GM21576 (cell line): ENCODE measurements around the gene RBM33.

ENCODE experiments used
- ATAC-seq: cut with Tn5 transposase; IDR thresholded peaks from one replicate; pipeline ENCODE4 v1.9.1; 2021; ENCODE audit warnings: mild to moderate bottlenecking, moderate library complexity; ENCODE audit not compliant: unreplicated experiment

RBM33 gene

DNA sequence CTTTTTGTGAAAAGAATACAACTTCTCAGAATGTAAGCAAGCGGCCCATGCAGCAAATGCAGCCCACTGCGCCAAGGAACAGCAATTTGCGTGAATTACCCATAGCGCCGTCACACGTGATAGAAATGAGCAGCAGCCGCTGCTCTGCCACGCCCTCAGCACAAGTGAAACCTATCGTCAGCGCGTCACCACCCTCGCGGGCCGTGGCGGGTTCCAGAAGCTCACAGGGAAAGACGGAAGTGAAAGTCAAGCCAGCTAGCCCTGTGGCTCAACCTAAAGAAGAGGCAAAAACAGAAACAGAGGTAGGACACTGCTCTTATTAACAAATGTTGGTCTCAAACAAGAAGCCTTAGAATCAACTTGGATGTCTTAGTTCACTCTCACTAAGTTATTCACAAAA, 97.3 kb downstream of the RBM33 start:
- ATAC-seq, result peak; percentile 33

DNA sequence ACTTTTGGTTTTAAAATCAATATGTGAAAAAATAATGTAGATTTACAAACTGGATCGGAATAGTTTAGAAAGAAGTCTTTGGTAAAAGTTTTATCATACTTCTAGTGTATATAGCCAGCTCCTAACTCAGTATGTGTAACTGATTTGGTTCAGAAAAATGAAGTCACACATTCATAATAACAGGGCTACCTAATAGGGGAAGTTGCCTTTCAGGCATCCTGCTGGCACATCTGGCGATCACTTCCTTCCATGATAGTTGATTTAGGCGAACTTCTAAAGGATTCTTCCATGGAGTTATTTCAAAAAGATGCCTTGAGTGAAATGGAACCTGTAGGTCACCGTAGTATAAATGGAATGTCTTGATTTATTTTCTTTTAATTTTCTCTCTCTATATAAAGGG, 98.7 kb downstream of the RBM33 start:
- ATAC-seq, result no peak

DNA sequence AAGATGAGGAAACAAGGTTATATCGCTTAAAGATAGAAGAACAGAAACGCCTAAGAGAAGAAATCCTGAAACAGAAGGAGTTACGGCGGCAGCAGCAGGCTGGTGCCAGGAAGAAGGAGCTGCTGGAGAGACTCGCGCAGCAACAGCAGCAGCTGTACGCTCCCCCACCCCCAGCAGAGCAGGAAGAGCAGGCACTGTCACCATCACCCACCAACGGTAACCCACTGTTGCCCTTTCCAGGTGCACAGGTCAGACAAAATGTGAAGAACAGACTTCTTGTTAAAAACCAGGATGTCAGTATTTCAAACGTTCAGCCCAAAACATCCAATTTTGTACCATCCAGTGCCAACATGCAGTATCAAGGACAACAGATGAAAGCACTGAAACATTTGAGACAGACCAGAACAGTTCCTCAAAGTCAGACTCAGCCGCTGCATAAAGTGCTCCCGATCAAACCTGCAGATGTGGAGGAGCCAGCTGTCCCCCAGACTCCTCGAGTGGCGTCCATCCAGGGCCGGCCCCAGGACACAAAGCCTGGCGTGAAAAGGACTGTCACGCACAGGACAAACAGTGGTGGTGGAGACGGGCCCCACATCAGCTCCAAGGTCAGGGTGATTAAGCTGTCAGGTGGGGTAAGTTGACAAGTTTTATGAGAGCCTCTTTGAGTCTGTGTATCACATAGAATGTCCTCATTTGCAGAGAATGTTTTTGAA, 100.7 kb downstream of the RBM33 start:
- ATAC-seq, result no peak

DNA sequence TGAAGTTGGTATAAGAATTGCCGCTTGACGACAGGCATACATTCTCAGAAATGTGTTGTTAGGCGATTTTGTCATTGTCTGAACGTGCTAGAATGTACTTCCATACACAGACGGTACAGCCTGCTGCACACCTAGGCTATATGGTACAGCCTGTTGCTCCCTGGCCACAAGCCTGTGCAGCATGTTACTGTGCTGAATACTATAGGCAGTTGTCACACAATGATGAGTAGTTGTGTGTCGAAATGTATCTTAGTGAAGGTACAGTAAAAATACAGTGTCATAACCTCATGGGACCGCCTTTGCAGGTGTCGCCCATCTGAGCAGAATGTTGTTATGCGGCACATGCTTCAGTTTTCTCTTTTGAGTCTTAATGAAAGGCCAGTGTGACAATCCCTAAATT, 101.3 kb downstream of the RBM33 start:
- ATAC-seq, result no peak

DNA sequence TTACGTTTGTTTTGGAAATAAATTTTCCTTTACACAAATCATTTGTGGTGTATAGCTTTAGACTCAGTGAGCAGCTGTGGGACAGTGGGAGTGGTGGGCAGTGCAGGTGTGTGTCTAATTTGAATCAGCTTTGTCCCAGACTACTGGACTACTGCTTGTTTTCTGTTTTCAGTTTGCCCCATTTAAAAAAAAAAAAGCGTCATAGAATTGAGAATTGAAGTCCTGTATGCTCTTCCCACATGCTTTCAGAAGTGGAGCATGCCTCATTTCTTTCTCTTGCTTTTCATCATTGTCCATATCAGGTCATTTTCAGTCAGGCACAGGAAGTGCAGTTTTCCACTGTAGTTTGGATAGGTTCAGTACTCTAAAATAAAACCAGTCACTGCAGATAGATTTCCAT, 101.7 kb downstream of the RBM33 start:
- peak; percentile 67 for ATAC-seq

DNA sequence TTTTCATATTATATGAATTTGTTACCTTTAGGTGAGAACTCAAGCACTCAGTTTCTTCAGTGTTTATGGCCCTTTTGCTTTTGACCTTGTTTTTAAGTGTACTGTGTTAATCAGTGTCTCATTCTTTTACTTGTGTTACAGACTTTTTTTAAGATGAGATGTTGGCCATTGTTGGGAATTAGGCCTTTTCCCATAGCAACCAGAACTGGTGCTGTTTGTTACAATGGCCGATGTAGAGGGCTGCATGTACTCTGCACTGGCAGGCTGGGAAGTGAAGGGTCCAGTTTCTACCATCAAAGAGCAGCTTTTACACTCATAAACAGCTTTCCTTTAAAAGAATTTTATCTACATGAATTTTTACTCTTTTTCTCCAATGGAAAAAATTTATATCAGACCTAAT, 102.7 kb downstream of the RBM33 start:
- no peak for ATAC-seq

DNA sequence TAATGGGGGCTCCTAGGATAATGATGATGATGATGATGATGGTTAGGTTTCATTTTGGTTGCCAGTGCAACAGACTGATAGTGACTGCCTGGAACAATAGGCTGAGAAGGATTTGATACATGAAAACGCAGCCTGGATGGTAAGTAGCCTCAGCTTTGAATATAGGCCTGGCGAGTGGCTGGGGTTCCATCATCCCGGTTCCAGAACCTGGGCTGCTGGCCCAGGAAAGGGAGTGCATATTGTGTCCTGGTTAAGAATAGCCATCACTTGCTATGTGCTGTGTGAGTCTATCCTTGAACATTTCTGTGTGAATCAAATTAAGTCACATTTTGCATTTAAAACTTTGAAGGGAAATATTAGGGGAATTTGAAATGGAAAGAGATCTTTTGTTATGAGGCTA, 105.1 kb downstream of the RBM33 start:
- no peak for ATAC-seq

DNA sequence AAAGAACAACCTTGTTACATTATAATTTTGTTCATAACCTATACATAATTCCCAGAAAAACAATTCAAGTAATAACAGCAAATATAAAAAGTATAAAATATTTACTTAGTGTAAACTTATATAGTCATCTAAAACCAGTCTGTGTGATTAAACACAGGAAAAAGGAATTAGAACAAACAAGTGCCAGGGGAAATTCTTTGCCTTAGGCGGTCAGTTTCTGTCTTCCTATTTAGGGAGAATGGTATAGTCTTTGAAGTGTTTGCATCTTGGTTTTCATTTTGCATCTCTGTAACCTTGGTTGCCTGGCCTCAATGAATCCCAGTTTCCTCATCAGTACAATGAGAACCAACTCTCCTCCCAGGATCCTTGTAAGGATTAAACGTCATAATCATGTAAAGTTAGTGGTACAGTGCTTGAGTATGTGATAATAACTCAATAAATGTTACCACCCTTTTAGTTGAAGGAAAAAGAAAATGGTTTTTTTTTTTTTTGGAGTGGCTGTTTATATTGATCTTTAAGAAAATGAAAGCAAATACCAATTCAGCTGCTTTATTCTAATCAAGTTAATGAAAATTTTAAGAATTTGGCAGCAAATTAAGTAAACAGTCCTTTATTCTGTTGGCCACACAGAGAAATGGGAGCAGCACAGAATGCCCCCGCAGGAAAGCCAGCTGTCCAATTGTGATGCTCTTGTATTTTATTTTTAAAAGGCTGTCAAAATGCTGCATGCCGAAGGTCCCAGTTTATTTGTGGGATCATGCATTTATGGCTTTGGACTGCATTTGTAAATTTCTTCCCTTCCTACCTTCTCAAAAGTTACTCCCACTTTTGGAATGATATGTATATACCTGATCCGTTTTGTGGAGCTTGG, 106.0 kb downstream of the RBM33 start:
- no peak for ATAC-seq

DNA sequence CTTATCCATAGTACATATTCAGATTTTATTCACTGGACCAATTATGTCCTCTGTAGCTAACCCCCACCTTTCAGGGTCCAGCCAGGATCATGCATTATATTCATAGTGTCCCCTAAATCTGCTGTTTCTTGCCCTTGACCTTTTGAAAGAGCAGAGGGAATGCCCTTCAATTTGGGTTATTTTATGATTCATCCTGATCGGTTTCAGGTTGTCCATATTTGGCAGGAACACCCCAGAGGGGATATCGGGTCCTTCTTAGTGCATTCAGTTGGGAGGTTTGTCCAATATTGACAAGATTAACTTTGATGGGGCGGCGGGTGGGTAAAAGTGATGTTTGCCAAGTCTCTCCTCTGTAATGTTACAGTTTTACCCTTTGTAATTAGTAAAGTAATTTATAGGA, 106.9 kb downstream of the RBM33 start:
- no peak for ATAC-seq

DNA sequence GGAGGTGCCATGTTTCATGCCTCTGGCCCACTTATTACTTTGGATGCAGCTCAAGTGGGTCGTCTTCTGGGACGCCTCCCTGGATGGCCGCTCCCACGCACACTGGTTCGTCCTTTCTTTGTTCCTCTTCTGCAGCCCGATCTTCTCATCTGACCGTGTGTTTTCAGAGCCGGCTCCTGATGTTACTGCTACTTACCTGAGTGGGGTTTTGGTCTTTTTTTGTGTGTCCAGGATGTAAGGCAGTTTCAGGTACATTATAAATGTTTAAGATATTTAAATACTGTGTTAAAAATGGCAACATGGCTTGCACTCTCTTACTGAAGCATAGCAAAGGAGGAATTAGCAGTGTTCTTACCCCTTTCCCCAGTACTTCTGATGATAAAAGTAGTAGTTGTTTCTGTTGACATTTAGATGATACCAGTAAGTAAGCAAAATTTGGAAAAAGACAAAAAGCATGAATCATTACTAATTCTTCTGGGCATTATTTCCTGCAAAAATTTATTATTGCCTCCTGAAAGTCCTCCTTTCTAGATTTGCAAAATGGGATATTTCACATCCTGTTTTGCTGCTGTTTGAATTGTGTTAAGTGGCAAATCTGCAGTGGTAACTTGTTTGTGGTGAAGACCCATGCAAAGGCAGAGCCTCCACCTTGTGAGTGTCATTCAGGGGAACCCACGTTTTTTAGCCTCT, 108.4 kb downstream of the RBM33 start:
- peak; percentile 60 for ATAC-seq

DNA sequence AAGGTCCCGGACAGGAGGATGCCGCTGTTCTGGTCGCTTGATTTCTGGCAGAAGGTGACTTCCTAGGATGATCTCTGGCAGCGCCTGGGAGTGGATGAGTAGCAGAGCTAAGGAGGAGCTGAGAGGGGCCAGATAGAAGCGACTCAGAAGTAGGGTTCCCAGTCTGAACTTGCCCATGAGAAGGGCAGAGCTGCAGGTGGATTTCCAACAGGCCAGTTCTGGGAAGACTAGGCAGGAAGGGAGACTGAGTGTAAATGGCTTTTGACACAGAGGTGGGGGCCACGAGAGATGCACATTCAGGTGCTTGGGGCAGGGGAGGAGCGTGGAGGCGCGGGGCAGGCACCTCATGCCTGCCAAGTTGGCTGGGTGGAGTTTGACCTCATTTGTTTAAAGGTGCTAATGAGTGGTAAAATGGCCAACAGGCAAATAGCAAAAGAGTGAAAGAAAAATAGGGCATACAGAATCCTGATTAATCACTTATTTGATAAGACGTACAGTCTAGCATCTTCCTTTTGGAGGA, 109.0 kb downstream of the RBM33 start:
- no peak for ATAC-seq

DNA sequence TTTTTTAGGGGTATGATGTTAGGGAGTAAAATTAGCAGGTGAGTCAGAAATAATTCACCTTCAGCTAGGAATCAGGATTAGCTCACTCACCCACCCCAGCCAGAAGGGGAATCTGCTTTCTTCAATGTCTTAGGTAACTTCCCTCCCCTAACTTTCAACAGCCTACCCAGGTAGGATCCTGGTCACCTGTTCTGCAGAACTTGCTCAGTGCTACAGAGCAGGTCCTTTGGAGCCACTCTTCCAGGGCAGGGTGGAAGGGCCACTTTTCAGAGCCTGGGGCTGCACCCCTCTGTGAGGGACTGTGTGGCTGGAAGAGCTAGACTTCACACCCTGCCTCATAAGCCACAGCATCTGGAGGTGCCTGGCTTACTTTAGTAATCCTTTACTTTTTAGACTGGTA, 109.7 kb downstream of the RBM33 start:
- ATAC-seq, result no peak

DNA sequence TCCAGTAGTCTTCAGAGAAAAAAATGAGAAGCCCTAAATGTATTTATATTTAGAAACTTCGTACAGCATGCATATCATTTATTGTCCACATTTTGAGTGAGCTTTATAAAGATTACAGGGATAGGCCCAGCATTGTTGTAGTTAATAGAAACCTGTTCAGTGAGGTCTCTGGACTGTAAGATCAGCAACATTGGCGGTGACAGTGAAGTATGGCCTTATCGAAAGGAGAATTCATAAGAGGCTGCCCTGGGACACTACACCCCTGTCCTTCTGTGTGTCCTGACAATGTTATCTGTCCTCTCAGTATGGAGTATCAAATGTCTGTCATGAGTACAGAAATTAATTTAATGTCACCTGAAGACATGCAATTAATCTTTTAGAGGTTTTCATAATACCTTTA, 110.6 kb downstream of the RBM33 start:
- ATAC-seq, result no peak

DNA sequence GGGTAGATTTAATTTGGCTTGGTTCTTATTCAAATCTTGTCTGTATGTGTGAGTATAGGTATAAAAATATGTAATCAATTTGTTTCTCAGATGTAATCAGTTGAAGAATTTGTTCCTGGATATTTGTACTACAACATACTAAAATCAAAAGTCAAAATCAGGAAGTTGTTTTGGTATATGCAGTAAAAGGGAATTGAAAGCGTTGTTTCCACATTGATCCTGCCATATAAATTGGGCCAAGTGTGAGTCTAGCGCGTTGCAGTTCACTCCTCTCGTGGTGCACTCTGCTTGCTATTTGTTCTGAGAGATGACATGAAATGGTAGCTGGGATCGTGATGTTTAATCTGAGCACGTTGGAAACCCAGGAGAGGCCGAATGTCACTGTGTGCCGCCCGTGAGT, 111.9 kb downstream of the RBM33 start:
- ATAC-seq, result no peak

DNA sequence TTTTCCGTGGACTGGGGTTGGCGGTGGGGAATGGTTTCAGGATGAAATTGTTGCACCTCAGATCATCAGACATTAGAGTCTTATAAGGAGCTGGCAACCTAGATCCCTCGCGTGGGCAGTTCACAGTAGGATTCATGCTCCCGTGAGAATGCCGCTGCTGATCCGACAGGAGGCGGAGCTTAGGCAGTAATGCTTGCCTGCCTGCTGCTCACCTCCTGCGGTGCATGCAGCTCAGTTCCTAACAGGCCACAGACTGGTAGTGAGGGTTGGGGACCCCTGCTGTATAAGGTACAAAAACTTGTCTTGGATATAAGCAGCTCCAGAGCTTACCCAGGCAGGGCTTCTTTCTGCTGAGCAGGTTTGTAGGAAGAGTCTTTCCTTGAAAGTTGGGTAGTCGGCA, 113.9 kb downstream of the RBM33 start:
- ATAC-seq, result no peak

DNA sequence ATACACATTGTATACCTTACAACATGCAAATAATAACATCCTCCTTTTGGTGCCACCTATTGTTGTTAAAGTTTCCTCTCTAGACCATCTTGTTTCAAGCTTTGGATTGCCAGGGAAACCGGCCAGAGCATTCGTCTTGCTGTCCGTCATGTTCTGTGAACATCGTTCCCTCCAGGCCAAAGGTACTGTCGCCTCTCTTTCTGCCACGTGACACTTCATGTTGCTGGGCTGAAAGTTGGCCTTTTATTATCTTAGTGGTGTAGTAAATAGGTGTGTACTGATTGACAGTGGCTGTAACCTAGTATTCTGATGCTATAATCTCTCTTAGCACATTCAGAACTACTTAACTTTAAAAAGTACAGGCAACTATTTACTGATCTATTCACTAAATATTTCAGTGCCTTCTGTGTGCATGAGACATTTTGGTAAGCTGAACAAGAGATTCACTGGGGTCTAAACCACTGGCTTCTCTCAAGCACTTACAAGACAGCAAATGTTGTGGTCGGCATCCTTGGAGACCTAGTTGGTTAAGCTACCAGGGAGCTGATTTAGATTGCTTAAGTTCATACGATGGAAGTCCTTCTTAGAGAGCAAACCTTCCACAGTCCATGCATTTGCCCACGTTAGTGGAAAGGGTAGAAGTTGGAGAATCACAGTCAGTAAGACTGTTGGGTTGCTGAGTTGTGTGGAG, 115.4 kb downstream of the RBM33 start:
- ATAC-seq, result no peak

DNA sequence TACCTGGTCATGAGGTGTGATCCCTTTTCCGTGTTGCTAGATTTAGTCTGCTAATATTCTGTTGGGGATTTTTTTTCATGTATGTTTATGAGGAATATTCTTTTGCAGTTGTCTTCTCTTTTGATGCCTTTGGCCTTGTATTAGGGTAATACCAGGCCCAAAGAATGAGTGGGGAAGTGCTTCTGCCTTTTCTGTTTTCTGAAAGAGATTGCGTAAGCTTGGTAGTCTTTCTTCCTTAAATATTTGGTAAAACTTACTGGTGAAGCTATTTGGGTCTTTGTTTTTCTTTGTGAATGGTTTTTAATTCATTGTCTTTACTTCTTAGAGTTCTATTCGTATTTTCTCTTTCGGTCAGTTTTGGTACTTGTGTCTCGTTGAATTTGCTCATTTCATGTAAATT, 116.7 kb downstream of the RBM33 start:
- no peak for ATAC-seq

DNA sequence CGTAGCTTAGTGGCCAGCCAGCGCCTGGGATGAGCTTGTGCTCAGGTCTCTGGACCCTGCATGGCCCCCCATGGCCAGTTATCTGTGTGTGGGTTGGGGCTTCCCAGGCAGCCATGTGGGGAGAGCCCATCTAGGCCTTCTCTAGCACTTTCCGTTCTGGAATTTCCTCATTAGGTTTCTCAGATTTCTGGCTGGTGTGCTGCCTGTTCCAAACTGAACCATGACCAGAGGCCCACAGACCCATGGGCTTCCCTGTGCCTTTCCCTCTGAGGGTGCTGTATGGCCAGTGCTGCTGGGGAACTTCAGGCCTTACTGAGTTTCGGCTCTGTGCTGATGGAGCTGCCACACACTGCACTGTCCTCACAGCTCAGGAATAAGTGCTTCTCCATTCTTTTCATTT, 117.6 kb downstream of the RBM33 start:
- ATAC-seq, result no peak

DNA sequence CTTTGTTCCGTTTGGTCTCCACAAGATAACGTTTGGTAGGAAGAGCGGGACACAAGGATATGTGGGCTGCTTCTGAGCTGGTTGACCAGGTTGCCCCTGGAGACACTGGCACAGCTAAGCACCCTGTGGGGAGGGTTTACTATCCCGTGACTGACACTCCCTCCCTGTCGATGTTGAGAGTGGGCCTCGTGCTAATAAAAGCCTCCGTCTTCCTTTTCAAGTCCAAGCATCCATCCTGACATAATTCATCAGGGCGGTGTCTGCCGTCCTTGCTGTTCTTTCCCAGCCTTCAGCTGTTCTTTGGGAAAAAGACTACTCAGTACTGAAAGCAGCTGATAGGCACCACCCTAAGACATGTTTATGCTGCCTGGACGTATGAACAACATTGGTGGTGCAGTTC, 118.2 kb downstream of the RBM33 start:
- no peak for ATAC-seq

DNA sequence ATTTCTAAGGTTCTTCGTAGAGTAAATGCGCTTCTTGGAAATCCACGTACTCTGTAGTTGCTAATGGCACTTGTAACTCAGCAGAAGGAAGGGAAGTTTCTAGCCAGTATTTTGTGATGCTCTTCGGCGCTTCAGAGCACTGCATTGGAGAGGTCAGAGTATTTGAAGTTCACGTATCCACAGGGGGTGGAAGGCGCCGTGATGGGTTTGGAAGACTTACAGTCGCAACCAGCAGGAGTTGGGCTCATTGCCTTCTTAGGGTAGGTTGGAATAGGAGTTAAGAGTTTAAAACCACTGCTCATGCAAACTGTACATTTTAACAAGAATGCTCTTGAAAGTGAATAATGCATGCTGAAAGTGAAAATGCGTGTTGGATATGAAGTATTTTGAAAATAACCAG, 118.7 kb downstream of the RBM33 start:
- no peak for ATAC-seq
